Chondrocyte (in vitro differentiated cells): ENCODE measurements around the gene PLAGL2. TPM values are rescaled to one million over a fixed set of nuclear protein-coding genes. Genes with fewer than 3 reads are reported as not detected.

Experiments used
- DNase-seq: peaks from one replicate; pipeline ENCODE4 v3.0.0; 2021; ENCODE audit warnings: mixed read lengths, low spot score
- H3K27ac Mint-ChIP-seq: one replicate; pipeline ENCODE4 v1.8.0; 2021; ENCODE audit warnings: mild to moderate bottlenecking, moderate library complexity, mixed read lengths; ENCODE audit not compliant: unreplicated experiment
- H3K27me3 Mint-ChIP-seq: 2 replicates; pipeline ENCODE4 v1.8.0; 2021; ENCODE audit warnings: low read depth, mixed read lengths
- H3K36me3 Mint-ChIP-seq: 2 replicates; pipeline ENCODE4 v1.8.0; 2021; ENCODE audit warnings: low read depth, mixed read lengths
- H3K4me1 Mint-ChIP-seq: 2 replicates; pipeline ENCODE4 v1.8.0; 2021; ENCODE audit warnings: low read depth, mild to moderate bottlenecking, mixed read lengths
- H3K4me3 Mint-ChIP-seq: one replicate; pipeline ENCODE4 v1.8.0; 2021; ENCODE audit warnings: mild to moderate bottlenecking, moderate library complexity, mixed read lengths; ENCODE audit not compliant: unreplicated experiment
- H3K9me3 Mint-ChIP-seq: 2 replicates; pipeline ENCODE4 v1.8.0; 2021; ENCODE audit warnings: low read depth, mixed read lengths
- CTCF ChIP-seq: fragments of 200-600 bp; sonication (generic); IDR thresholded peaks from 2 replicates; pipeline ENCODE4 v1.5.0; 2021; ENCODE audit warnings: antibody characterized with exemption, mild to moderate bottlenecking, moderate library complexity
- total RNA-seq: library from RNA; stranded (reverse); gene quantifications from 3 replicates; pipeline ENCODE4 v1.2.1, GENCODE V29; 2021

PLAGL2 gene
- total RNA-seq, 1 donor from 2014 or later = 16.4 TPM

- no peak overlapping the region for H3K4me3 Mint-ChIP-seq
- peaks cover 27% of the 10 kb centered on the region for H3K36me3 Mint-ChIP-seq
- no peaks in the 10 kb centered on the region for H3K9me3 Mint-ChIP-seq
- peaks cover 31% of the 10 kb centered on the region for H3K4me1 Mint-ChIP-seq
- no peak for TF ChIP-seq CTCF
- H3K27ac Mint-ChIP-seq = peak overlapping the region; percentile 51
- H3K27me3 Mint-ChIP-seq = no peaks in the 10 kb centered on the region
- no peak for DNase-seq
Observed at GRCh38 chr20:32192698-32193097, 14.8 kb downstream of the PLAGL2 start.

- Mint-ChIP-seq H3K9me3 (no peaks in the 10 kb centered on the region), H3K27me3 (no peaks in the 10 kb centered on the region)
- no peak for DNase-seq
Observed at GRCh38 chr20:32191873-32192272, 15.7 kb downstream of the PLAGL2 start.

GRCh38 chr20:32191422-32191821 lies 16.1 kb downstream of the PLAGL2 start:
- H3K36me3 Mint-ChIP-seq = peaks cover 22% of the 10 kb centered on the region
- DNase-seq = no peak
- H3K4me3 Mint-ChIP-seq = no peak overlapping the region
- H3K4me1 Mint-ChIP-seq = peaks cover 32% of the 10 kb centered on the region
- no peaks in the 10 kb centered on the region for H3K9me3 Mint-ChIP-seq
- peak overlapping the region; percentile 61 for H3K27ac Mint-ChIP-seq
- no peaks in the 10 kb centered on the region for H3K27me3 Mint-ChIP-seq
- TF ChIP-seq CTCF = no peak

More at GRCh38 chr20:32191873-32192272, 15.7 kb downstream of the PLAGL2 start:
- TF ChIP-seq CTCF = no peak
- H3K4me3 Mint-ChIP-seq = no peak overlapping the region
- H3K4me1 Mint-ChIP-seq = peaks cover 32% of the 10 kb centered on the region
- peak overlapping the region; percentile 70 for H3K27ac Mint-ChIP-seq
- H3K36me3 Mint-ChIP-seq = peaks cover 22% of the 10 kb centered on the region

GRCh38 chr20:32190616-32191415 lies 16.7 kb downstream of the PLAGL2 start:
- H3K27ac Mint-ChIP-seq = peak overlapping the region; percentile 92
- no peak for DNase-seq
- no peak for TF ChIP-seq CTCF
- no peaks in the 10 kb centered on the region for H3K9me3 Mint-ChIP-seq
- peaks cover 17% of the 10 kb centered on the region for H3K36me3 Mint-ChIP-seq
- peak overlapping the region; percentile 82 for H3K4me3 Mint-ChIP-seq
- H3K27me3 Mint-ChIP-seq = no peaks in the 10 kb centered on the region
- peaks cover 32% of the 10 kb centered on the region for H3K4me1 Mint-ChIP-seq

GRCh38 chr20:32189691-32190615 lies 17.6 kb downstream of the PLAGL2 start:
- Mint-ChIP-seq H3K9me3 (no peaks in the 10 kb centered on the region), H3K27ac (peak overlapping the region; percentile 92), H3K36me3 (peaks cover 8% of the 10 kb centered on the region), H3K27me3 (no peaks in the 10 kb centered on the region), H3K4me1 (peaks cover 32% of the 10 kb centered on the region), H3K4me3 (peak overlapping the region; percentile 82)
- no peak for DNase-seq
- TF ChIP-seq CTCF = no peak
